ENCODE results near the gene CDCA7L.
"Not testable (repeated sequence)": the region's sequence is repeated elsewhere in the genome, so short reads cannot be mapped to it uniquely, and the experiment has no call there.

The CDCA7L gene

DNA sequence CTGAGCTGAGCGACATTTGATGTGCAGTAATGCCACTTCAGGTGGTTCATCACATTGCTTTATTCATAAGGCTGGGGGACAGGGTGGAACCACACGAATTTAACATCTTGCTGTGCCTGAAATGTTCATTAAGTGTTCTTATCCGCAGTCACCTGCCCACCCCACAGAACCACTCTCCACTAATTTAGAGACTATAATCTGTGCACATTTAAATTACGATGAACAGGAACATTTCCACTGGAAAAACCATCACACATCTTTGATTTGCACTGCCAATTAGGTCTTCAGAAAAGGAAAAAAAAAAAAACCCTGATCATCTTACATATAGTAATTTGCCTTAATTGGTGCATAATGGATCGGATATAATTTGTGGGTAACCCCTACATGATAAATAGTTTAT lies 2.3 kb downstream of the CDCA7L start:
- DNase-seq: no peak

DNA sequence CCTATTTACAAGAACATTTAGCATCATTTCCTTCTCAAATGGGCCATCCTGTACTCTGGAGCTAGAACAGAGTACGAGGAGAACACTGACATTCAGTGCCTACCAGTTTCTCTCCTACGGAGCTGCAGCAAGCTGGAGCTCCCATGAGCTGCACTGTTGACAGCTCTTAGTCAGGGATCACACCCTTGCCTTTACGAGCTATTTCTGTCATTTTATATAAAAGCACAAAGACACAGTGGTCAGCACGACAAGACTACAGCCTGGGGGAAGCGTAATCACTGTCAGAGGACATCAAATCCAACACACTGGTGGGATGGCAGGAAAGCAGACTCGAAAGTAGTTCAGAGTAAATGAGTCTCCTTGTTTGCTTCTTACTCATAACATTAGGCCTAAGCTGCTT lies 2.7 kb downstream of the CDCA7L start:
- no peak for DNase-seq

DNA sequence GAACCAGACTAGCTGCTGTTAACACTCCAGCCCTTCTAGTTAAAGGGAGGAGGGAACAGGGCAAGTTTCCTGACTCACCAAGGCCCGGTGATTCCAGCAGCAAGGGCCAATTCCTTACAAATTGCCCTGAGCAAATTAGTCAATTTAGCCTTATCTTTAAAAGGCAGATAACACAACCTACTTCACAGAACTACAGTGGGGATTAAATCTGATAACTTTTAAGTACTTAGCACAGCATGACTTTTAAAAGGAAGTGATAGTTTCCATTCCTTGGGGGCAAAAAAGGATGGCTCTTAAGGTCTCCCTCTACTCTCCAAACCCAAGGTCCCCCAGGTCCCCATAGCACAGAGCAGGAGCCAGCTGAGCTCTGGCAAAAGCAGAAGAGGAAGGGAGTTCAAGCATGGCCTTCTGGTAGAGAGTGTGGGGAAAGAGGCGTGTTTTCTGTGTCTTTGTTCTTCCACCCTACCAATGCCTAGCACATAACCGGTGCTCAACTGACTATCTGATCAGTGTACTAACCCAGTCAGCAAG lies 4.0 kb downstream of the CDCA7L start:
- peak in 1 of 2 donors; percentile 41 for DNase-seq

DNA sequence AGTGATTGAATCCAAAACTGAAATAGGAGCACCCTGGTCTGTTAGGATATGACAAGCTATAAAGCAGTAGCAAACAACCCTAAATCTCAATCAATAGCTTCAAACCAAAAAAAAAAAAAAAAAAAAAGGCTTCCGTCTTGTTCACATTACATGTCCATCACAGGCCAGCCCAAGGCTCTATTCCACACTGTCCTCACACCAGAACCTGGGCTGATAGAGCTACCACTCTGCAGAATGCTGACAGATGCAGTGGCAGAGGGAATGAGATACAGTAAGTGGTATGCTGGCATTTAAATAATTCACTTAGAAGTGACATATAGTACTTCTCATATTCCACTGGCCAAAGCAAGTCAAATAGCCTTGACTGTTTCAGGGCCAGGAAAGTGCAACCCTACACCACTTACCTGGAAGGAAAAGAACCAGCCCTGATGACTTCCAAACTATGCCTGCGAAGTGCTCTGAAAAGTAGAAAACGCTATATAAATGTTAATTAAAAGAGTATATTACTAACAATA lies 5.8 kb downstream of the CDCA7L start:
- no peak for DNase-seq

DNA sequence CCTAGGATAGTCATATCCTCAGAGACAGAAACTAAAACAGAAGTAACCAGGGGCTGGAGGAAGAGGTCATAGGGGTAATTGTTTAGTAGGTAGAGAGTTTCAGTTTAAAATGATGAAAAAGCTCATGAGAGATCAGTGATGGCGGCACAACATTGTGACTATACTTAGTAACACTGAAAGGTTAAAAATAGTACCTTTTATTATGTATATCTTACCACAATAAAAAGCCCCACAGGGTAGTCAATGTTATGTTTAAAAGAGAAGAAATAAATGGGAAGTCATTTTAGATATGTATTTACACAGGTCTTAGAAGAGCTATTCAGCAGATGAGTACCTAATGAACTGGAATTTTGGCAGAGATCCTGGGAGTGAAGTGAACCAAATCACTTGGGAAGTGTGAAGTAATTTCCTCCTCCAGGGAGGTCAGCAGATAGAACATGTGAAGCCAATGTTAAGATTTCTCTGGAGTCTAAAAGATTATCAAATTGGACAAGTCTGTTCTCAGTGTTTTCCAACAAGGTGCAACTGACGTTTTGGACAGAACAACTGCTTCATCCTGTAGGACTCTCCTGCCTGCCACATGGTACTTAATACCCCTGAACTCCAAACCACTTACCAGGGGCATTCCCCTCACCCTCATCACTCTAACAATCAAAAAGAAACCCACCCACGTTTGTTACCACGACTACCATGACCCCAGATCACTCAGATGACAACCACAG lies 6.4 kb downstream of the CDCA7L start:
- DNase-seq: no peak

DNA sequence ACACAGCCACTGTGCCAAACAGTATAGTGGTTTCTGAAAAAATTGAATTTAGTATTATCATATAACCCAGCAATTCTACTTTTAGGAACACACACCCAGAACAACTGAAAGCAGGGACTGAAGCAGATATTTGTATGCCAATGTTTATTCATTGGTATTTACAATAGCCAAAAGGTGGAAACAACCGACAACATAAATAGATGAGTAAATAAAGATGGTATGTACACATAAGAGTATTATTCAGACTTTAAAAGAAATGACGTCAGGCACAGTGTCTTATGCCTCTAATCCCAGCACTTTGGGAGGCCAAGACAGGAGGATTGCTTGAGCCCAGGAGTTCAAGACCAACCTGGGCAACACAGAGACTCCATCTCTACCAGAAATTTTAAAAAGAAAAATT lies 7.2 kb downstream of the CDCA7L start:
- DNase-seq: no peak

DNA sequence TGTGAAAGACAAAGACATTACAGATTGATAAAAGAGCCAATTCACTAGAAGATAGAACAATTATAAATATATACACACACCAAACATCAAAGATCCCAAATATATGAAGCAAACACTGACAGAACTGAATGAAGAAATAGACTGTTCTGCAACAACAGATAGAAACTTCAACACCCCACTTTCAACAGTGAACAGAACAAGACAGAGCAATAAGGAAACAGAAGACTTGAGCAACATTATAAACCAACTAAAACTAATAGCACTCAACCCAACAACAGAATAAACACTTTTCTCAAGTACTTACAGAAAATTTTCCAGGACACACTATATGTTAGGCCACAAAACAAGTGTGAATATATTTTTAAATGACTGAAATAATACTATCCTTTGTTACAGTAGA lies 10.9 kb downstream of the CDCA7L start:
- no peak for DNase-seq

DNA sequence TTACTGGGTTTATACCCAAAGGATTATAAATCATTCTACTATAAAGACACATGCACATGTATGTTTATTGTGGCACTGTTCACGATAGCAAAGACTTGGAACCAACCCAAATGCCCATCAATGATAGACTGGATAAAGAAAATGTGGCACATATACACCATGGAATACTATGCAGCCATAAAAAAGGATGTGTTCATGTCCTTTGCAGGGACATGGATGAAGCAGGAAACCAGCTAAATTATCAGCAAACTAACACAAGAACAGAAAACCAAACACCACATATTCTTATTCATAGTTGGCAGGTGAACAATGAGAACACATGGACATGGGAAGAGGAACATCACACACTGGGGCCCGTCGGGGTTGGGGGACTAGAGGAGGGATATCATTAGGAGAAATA lies 12.4 kb downstream of the CDCA7L start:
- not testable (repeated sequence) for DNase-seq

DNA sequence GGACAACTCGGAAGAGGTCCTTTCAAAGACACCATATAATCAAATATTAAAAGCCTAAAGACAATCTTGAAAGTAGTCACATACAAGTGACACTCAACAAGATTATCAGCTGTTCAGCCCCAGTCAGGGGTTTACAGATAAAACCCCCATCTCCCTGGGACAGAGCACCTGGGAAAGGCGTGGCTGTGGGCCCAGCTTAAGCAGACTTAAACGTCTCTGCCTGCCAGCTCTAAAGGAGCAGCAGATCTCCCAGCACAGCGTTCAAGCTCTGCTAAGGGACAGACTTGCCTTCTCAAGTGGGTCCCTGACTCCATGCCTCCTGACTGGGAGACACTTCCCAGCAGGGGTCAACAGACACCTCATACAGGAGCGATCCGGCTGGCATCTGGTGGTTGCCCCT lies 18.0 kb downstream of the CDCA7L start:
- DNase-seq: no peak

DNA sequence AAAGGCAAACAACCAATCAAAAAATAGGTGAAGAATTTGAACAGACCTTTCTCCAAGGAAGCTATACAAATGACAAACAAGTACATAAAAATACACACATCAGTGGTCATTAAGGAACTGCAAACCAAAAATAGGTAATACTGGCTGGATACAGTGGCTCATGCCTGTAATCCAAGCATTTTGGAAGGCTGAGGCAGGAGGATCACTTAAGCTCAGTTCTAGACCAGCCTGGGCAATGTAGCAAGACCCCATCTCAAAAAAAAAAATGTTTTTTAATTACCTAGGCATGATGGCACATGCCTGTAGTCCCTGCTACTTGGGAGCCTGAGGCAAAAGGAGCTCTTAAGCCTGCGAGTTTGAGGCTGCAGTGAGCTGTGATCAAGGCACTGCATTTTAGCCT lies 19.3 kb downstream of the CDCA7L start:
- no peak for DNase-seq

DNA sequence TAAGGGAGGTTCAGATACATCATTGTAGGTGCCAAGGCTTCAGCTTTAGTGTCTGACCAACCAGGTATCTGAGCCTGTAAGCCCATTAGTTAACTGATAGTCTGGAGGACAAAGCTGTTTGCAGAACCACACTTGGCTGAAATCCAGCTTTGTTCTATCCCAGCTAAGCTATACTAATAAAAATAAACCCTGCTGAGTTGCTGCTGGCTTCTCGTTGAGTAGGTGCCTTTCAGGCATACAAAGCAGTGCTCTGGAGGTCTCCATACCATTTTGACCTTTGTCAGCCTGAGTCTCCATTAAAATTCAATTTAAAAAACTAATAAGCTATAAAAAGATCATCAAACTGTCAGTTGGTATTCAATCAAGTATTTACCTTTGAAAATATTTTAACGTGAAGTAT lies 22.0 kb downstream of the CDCA7L start:
- no peak for DNase-seq

DNA sequence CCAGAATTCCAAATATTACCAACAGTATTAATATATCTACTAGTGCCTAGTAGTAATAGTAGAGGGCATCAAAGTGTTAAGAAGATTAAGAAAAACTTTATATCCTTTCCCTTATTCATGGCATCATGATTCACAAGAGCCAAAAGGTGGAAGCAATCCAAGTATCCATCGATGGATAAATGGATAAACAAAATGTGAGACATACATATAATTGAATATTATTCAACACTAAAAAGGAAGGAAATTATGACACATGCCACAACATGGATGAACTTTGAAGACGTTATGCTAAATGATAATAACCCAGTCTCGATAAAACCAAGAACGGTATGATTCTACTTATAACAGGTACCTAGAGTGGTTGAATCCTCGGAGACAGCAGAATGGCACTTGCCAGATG lies 23.1 kb downstream of the CDCA7L start:
- no peak for DNase-seq

DNA sequence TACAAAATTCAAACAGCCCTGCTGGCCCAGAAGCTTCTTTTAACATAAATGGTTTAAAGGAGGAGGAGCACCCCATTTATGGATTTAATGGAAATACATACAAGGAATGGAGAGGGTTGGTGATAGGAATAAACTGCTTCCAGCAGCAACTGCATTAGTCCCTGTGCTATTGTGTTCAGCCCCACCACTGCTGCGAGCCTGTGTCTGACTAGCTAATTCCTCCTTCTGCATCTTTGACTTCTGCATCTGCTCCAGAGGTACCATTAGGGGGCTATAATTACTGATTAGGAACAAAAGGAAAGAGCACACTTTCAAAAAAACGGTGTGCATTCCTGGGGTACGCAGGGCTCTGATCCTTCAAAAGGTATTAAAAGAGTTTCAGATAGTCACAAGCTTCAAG lies 24.8 kb downstream of the CDCA7L start:
- DNase-seq: no peak

DNA sequence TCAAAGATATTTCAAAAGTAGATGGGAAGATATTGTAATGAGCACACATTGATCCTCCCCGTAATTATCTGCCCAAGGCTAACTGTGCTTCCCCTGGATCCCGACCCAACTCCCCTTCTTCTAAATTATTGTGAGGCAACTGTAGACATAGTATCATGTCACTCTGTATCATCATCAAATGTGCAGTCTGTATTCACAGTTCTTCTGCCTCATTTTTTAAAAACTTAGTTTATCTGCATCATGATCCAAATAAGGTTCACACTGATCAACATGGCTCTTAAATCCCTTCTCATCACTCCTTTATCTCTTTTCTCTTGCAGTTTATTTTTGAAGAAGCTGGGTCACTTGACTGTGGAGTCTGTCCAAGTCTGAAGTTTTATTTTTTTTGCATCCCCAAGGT lies 27.5 kb downstream of the CDCA7L start:
- DNase-seq: no peak

DNA sequence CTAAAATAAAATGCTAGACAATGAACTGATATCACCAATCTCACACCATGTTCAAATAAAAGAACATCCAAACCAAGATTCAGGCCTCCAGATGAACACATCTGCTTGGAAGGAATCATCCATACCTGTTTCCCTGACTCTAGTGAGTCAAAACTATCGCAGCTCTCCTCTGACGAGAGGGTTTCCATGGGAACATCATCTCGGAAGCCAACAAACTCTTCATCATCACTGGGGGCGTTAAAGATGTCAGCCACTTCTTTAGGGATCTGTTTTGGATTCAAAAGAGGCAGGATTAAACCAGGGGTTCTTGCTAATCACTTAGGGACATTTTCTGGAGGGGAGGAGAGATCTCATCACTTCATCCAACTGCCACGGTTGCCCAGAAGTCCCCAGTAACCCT lies 29.1 kb downstream of the CDCA7L start:
- DNase-seq: no peak

DNA sequence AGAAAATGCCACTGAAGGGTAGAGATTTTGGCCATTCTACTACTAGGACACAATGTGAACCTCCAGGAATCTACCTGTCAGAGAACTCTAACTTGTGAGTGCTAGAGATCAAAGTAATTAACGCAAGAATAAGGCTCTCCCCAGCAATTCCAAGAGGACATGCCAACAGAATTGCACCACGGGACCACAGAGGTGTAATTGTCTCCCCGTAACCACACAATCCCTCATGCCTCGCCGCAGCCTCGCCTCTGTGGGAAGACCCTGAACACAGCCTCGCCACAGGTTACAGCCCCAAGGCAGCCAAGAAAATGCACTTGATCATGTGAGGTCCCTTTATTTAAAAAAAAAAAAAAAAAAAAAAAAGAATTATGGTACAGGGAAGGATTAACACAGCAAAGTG lies 29.5 kb downstream of the CDCA7L start:
- no peak for DNase-seq

DNA sequence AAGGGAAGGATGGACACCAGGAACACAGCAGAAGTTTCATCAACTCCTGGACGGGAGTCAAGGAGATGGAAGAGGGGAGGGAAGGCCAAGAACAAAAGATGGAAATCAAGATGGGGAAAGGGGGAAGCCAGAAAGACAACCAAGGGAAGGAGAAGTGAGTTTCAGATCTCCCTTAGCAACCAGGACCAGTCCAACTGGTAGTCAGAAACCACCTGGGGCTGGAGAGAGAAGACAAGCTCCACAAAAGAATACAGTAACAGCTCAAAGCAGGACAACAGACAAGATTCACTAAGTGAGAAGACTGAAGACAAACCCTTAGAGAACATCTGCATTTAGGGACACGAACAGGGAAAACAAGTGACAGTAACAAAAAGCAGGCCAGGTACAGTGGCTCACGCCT lies 30.6 kb downstream of the CDCA7L start:
- no peak for DNase-seq

DNA sequence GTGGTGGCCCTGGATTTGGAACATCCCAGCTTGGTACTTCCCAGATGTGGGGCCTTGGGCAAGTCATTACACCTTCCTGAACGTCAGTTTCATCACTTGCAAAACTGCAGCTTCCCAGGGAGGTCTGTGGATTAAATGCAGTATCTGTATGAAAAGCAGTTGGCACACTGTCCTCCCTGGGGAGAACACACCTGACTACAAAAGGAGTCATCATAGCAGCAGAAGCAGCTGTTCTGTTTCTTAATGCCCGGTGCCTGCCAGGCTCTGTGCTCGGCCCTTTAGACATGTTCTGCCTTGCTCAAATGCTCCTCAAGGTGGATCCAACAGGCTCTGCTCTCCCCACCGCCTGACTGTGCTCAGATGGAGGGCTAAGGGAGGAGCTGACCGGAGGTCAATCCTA lies 31.0 kb downstream of the CDCA7L start:
- DNase-seq: no peak

DNA sequence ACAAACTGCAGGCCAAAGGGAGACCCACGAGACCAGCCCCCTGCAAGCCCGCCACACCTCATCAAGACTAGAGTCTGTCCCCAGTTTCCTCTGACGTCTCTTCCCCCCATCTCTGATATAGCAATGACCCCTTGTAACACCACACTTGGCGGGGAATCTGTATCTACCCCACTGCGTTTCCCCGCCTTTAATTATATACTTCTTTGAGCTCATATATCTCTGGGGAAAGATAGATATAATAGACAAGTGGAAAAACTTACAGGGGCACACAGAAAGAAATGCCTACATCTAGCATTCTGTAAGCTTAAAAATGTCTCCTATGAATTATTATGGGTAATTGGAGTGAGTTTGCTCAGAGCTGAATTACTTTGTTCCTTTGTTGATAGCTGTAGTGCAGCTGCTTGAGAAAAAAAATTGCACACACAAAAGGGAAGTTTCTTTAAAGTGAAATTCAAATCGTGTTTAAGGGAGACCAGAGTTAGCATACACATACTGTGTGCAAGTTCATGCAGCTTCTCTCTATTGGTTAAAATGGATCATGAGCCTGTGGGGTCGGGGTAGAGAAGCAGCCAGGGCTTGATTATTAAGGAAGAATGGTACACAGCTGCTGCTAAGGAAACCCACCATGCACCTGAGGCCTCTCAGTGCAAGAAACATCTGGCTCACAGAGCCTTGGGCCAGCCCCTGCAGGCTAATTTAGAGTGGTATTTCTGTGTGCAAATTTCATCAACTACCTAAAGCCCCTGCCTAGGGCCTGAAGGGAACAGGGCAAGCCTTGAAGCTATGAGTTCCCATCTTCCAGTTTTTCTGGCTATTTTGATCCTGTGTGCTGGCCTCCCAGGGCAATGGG lies 32.5 kb downstream of the CDCA7L start:
- DNase-seq: no peak

DNA sequence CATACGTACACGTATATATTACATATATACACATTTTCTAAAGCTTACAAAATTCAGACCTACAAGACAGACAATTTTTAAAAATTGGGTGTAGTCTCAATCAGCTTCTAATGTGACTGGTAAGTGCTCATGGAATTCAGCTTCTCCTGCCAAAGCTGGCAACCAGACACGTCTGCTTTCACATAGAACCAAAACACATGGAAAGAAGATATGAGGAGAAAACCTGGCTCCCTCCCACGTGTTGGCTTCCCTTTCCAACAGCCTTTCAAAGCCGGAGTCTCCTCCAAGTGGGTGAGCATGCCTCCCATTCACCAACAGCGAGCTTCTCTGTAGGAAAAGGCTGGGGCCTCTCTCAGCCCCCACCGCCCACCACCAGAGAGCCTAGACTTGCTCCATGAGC lies 33.4 kb downstream of the CDCA7L start:
- DNase-seq: no peak

DNA sequence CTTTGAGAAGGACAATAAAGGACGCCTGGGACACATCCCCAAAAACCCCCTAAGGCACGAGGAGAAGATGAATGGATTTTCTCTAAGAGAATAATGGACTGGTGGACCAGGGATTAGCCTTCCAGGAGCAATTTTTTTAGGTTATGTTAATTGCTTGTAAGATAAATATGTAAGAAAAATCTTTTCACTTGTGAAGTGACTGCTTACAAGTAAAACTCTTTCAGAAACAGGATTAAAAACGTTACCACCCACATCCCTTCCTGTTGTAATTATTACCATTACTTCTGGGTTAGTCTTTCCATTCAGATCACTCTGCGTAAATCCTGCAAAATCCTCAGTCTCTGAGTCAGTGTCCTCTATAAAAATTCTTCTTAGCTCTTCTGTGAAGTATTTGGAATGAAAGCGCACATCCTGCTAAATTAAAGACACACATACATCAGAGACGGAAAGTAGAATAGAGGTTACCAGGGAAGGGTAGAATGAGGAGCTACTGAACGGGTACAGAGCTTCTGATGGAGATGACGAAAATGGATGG lies 34.3 kb downstream of the CDCA7L start:
- no peak for DNase-seq

DNA sequence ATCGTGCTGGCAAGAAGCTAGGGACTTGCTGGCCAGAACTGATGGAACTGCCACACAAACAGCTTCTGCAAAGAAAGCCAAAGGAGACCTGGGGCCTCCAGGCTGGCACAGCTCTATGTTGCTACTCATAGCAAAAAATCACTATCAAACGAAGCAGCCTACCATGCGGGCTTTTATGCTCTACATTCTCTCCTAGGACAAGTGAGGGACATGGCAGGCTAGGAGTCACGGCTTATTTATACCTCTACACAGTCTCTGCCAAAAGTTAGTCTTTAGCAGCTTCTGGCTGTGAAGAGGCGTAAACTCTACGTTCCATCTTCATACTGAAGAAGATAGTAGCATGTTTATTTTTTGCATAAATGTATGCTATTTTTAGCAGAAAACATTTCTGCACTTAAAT lies 35.4 kb downstream of the CDCA7L start:
- DNase-seq: no peak

DNA sequence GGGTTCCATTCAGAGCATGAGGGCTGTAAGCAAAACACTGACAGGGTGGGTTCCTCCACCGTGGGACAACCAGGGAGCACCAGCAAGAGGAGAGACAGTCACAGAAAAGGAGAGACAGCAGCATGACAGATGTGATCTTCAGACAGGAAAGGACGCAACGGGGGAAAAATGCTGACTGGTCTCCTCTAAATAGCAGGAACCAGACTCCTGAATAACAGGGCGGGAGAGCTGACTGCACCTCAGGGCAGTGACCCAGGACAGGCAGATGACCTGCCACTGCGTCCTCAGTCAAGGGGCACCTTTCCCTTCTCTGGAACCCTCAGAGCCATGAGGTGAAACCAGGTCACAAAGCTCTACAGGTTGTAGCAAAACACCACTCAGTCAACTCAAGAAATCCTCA lies 37.0 kb downstream of the CDCA7L start:
- no peak for DNase-seq

Measured in CD4-positive, alpha-beta T cell treated with Interleukin-4 for 1 hour (primary cell).